Naive thymus-derived CD8-positive, alpha-beta T cell (primary cell): Measurements from ENCODE around the gene LIPT2. TPM values are rescaled to one million over a fixed set of nuclear protein-coding genes. Genes with fewer than 3 reads are reported as not detected.
"Not testable (repeated sequence)": the region's sequence is repeated elsewhere in the genome, so short reads cannot be mapped to it uniquely, and the experiment has no call there.

Source experiments
- ATAC-seq, 2 donors: fragments of 150-1000 bp; cut with Tn5 transposase in 1 of 2; sonication (Bioruptor Pico), chemical (Tn5 transposase) in 1 of 2; 1 replicate in 1 of 2; 2 replicates in 1 of 2; pipeline ENCODE4 v1.10.0; 2021; ENCODE audit warnings: mild to moderate bottlenecking in 2 of 2, moderate library complexity in 2 of 2
- POLR2A ChIA-PET: fragments of 350-600 bp; sonication (Branson Sonifier 250); formaldehyde crosslinking; loops from one replicate; lab custom pipeline; 2021; ENCODE audit warnings: antibody characterized with exemption; lab: Charles Lee
- DNase-seq, 10 donors: peaks; one replicate each; pipeline versions ENCODE4 v3.0.0 to v3.0.0-alpha.2; 2020 to 2022
- H3K27ac Mint-ChIP-seq, 10 donors: one replicate each; pipeline ENCODE4 v1.8.0; 2020 to 2022; ENCODE audit warnings: mild to moderate bottlenecking in 10 of 10, mixed read lengths in 10 of 10, moderate library complexity in 4 of 10, inconsistent platforms in 1 of 10
- H3K27me3 Mint-ChIP-seq, 5 donors: one replicate each; pipeline ENCODE4 v1.8.0; 2021 to 2022; ENCODE audit warnings: mixed read lengths in 5 of 5
- H3K36me3 Mint-ChIP-seq, 3 donors: one replicate each; pipeline ENCODE4 v1.8.0; 2020 to 2022; ENCODE audit warnings: mixed read lengths in 3 of 3, mild to moderate bottlenecking in 2 of 3, inconsistent platforms in 1 of 3
- H3K4me1 Mint-ChIP-seq, 4 donors: one replicate each; pipeline ENCODE4 v1.8.0; 2021 to 2022; ENCODE audit warnings: mixed read lengths in 4 of 4
- H3K4me3 Mint-ChIP-seq, 10 donors: one replicate each; pipeline ENCODE4 v1.8.0; 2020 to 2022; ENCODE audit warnings: mild to moderate bottlenecking in 10 of 10, mixed read lengths in 10 of 10, moderate library complexity in 6 of 10, inconsistent platforms in 1 of 10
- H3K9me3 Mint-ChIP-seq, 9 donors: one replicate each; pipeline ENCODE4 v1.8.0; 2020 to 2022; ENCODE audit warnings: mixed read lengths in 9 of 9, mild to moderate bottlenecking in 3 of 9, inconsistent platforms in 1 of 9, moderate library complexity in 1 of 9
- polyA plus RNA-seq, 3 donors: library from polyadenylated mRNA; unstranded; fragments of 300-500 nt; fragmentation: Illumina TruSeq; gene quantifications; one replicate each; pipeline ENCODE4 v1.2.3, GENCODE V29; 2021
- total RNA-seq, 8 experiments: library from RNA in 2 of 8; stranded (reverse) in 2 of 8; gene quantifications; one replicate each; pipeline ENCODE4 v1.2.3 and lab custom pipeline; 2021 to 2026

The LIPT2 gene
- total and polyA plus RNA-seq, 5 experiments from 2014 or later: 13.4 to 23.5 (median 17.8) TPM

- DNase-seq: no peak
- Mint-ChIP-seq H3K27me3 (peaks cover 5 to 17% (median 13%) of the 10 kb centered on the region in 5 donors), H3K36me3 (peaks cover 0 to 2% (median 0%) of the 10 kb centered on the region in 3 donors), H3K27ac (no peak overlapping the region), H3K4me3 (no peak overlapping the region), H3K9me3 (peaks cover 0 to 1% (median 0%) of the 10 kb centered on the region in 9 donors), H3K4me1 (no peaks in the 10 kb centered on the region)
- POLR2A ChIA-PET: no interaction called here
- no peak for ATAC-seq
Measured at GRCh38 chr11:74522776-74523175, 29.3 kb upstream of the LIPT2 start.

- Mint-ChIP-seq H3K36me3 (peaks cover 0 to 5% (median 0%) of the 10 kb centered on the region in 3 donors), H3K4me1 (no peaks in the 10 kb centered on the region), H3K27ac (no peak overlapping the region), H3K27me3 (peaks cover 5 to 17% (median 13%) of the 10 kb centered on the region in 5 donors), H3K9me3 (peaks cover 0 to 10% (median 7%) of the 10 kb centered on the region in 9 donors), H3K4me3 (no peak overlapping the region)
- ATAC-seq (no peak), DNase-seq (no peak)
- POLR2A ChIA-PET: no interaction called here
Measured at GRCh38 chr11:74521666-74522252, 28.2 kb upstream of the LIPT2 start.

- Mint-ChIP-seq H3K27me3 (peaks cover 5 to 17% (median 13%) of the 10 kb centered on the region in 5 donors), H3K4me1 (no peaks in the 10 kb centered on the region), H3K36me3 (peaks cover 0 to 5% (median 0%) of the 10 kb centered on the region in 3 donors), H3K4me3 (no peak overlapping the region), H3K9me3 (peaks cover 0 to 17% (median 8%) of the 10 kb centered on the region in 9 donors), H3K27ac (no peak overlapping the region)
- POLR2A ChIA-PET: no interaction called here
- ATAC-seq (no peak), DNase-seq (no peak)
Measured at GRCh38 chr11:74520927-74521665, 27.6 kb upstream of the LIPT2 start.

- H3K4me1 Mint-ChIP-seq: no peaks in the 10 kb centered on the region
- DNase-seq (no peak), ATAC-seq (no peak)
- no peak overlapping the region for H3K27ac Mint-ChIP-seq
- no peak overlapping the region for H3K4me3 Mint-ChIP-seq
- H3K9me3 Mint-ChIP-seq: peaks cover 0 to 25% (median 9%) of the 10 kb centered on the region in 9 donors
- H3K27me3 Mint-ChIP-seq: peaks cover 5 to 17% (median 13%) of the 10 kb centered on the region in 5 donors
- peaks cover 0 to 5% (median 0%) of the 10 kb centered on the region in 3 donors for H3K36me3 Mint-ChIP-seq
- POLR2A ChIA-PET: no interaction called here
Measured at GRCh38 chr11:74520316-74520715, 26.8 kb upstream of the LIPT2 start.

- no peak overlapping the region for H3K4me3 Mint-ChIP-seq
- H3K27me3 Mint-ChIP-seq: peaks cover 8 to 17% (median 12%) of the 10 kb centered on the region in 5 donors
- peaks cover 0 to 5% (median 0%) of the 10 kb centered on the region in 3 donors for H3K36me3 Mint-ChIP-seq
- no peaks in the 10 kb centered on the region for H3K4me1 Mint-ChIP-seq
- POLR2A ChIA-PET: no interaction called here
- peaks cover 1 to 31% (median 12%) of the 10 kb centered on the region in 9 donors for H3K9me3 Mint-ChIP-seq
- H3K27ac Mint-ChIP-seq: no peak overlapping the region
- ATAC-seq (no peak), DNase-seq (no peak)
Measured at GRCh38 chr11:74519710-74520109, 26.2 kb upstream of the LIPT2 start.

GRCh38 chr11:74517592-74517991 lies 24.1 kb upstream of the LIPT2 start:
- not testable (repeated sequence) for ATAC-seq, DNase-seq, H3K4me3 Mint-ChIP-seq, H3K4me1 Mint-ChIP-seq, H3K27ac Mint-ChIP-seq
- Mint-ChIP-seq H3K27me3 (peaks cover 10 to 22% (median 12%) of the 10 kb centered on the region in 5 donors), H3K36me3 (peaks cover 0 to 18% (median 3%) of the 10 kb centered on the region in 3 donors), H3K9me3 (peaks cover 11 to 51% (median 22%) of the 10 kb centered on the region in 9 donors)
- POLR2A ChIA-PET: interaction anchor here (0.6 kb wide), 1 partner anchor 97 kb away, joined by 3 read pairs; no protein-coding TSS in a partner anchor

GRCh38 chr11:74507582-74507981 lies 14.1 kb upstream of the LIPT2 start:
- Mint-ChIP-seq H3K36me3 (peaks cover 0 to 7% (median 6%) of the 10 kb centered on the region in 3 donors), H3K9me3 (peaks cover 0 to 12% (median 4%) of the 10 kb centered on the region in 9 donors), H3K4me1 (peaks cover 0 to 2% (median 0%) of the 10 kb centered on the region in 4 donors), H3K27ac (no peak overlapping the region), H3K4me3 (no peak overlapping the region), H3K27me3 (peaks cover 2 to 11% (median 4%) of the 10 kb centered on the region in 5 donors)
- DNase-seq (no peak), ATAC-seq (no peak)
- POLR2A ChIA-PET: interaction anchor here (1.0 kb wide), 1 partner anchor 14 kb away, joined by 3 read pairs; the partner anchor contains the start of gene LIPT2

GRCh38 chr11:74506823-74507222 lies 13.3 kb upstream of the LIPT2 start:
- H3K27me3 Mint-ChIP-seq: peaks cover 0 to 11% (median 1%) of the 10 kb centered on the region in 5 donors
- peaks cover 0 to 14% (median 2%) of the 10 kb centered on the region in 9 donors for H3K9me3 Mint-ChIP-seq
- peaks cover 0 to 2% (median 0%) of the 10 kb centered on the region in 4 donors for H3K4me1 Mint-ChIP-seq
- POLR2A ChIA-PET: interaction anchor here (1.0 kb wide), 1 partner anchor 13 kb away, joined by 3 read pairs; the partner anchor contains the start of gene LIPT2
- H3K36me3 Mint-ChIP-seq: peaks cover 0 to 13% (median 0%) of the 10 kb centered on the region in 3 donors
- no peak for ATAC-seq
- H3K4me3 Mint-ChIP-seq: no peak overlapping the region
- H3K27ac Mint-ChIP-seq: no peak overlapping the region
- DNase-seq: no peak

- H3K9me3 Mint-ChIP-seq: peaks cover 0 to 18% (median 4%) of the 10 kb centered on the region in 9 donors
- no peak for DNase-seq
- ATAC-seq: no peak
- POLR2A ChIA-PET: no interaction called here
- H3K4me3 Mint-ChIP-seq: no peak overlapping the region
- peaks cover 0 to 8% (median 0%) of the 10 kb centered on the region in 5 donors for H3K27me3 Mint-ChIP-seq
- no peak overlapping the region for H3K27ac Mint-ChIP-seq
- H3K36me3 Mint-ChIP-seq: peaks cover 0 to 15% (median 0%) of the 10 kb centered on the region in 3 donors
- H3K4me1 Mint-ChIP-seq: peaks cover 0 to 2% (median 0%) of the 10 kb centered on the region in 4 donors
Measured at GRCh38 chr11:74505911-74506310, 12.4 kb upstream of the LIPT2 start.

GRCh38 chr11:74504100-74504691 lies 10.7 kb upstream of the LIPT2 start:
- Mint-ChIP-seq H3K27ac (no peak overlapping the region), H3K4me3 (no peak overlapping the region), H3K36me3 (peaks cover 0 to 19% (median 0%) of the 10 kb centered on the region in 3 donors), H3K4me1 (peaks cover 0 to 2% (median 0%) of the 10 kb centered on the region in 4 donors), H3K9me3 (peaks cover 0 to 17% (median 6%) of the 10 kb centered on the region in 9 donors), H3K27me3 (peaks cover 0 to 5% (median 0%) of the 10 kb centered on the region in 5 donors)
- no peak for DNase-seq
- ATAC-seq: no peak
- POLR2A ChIA-PET: interaction anchor here (4.0 kb wide), 1 partner anchor 11 kb away, joined by 12 read pairs; the partner anchor contains the start of gene LIPT2

GRCh38 chr11:74494916-74495315 lies 1.4 kb upstream of the LIPT2 start:
- Mint-ChIP-seq H3K36me3 (peaks cover 0 to 20% (median 11%) of the 10 kb centered on the region in 3 donors), H3K27me3 (no peaks in the 10 kb centered on the region), H3K4me3 (peak overlapping the region in 2 of 10 donors; percentile 28 to 32), H3K4me1 (peaks cover 14 to 21% (median 19%) of the 10 kb centered on the region in 4 donors), H3K27ac (peak overlapping the region in 1 of 10 donors; percentile 57), H3K9me3 (no peaks in the 10 kb centered on the region)
- DNase-seq (no peak), ATAC-seq (no peak)
- POLR2A ChIA-PET: interaction anchor here (0.5 kb wide), 1 partner anchor 42 kb away, joined by 3 read pairs; no protein-coding TSS in a partner anchor
